DOHH2 (cell line): Measurements from ENCODE around the gene VPS51.

Experiments
- EZH2phosphoT487 ChIP-seq: fragments of 200-600 bp; sonication (generic); IDR thresholded peaks from 2 replicates; pipeline ENCODE4 v1.6.1; 2017; ENCODE audit warnings: borderline replicate concordance, mild to moderate bottlenecking, antibody characterized with exemption, low read length, moderate library complexity, mixed read lengths
- TF ChIP-seq, protein P1 (sequence below): fragments of 200-600 bp; sonication (generic); IDR thresholded peaks from one replicate; pipeline ENCODE4 v1.5.1; 2014; ENCODE audit warnings: antibody characterized with exemption, mild to moderate bottlenecking, low read depth, low read length; ENCODE audit not compliant: poor library complexity, severe bottlenecking

- TF ChIP-seq, protein P1, sequence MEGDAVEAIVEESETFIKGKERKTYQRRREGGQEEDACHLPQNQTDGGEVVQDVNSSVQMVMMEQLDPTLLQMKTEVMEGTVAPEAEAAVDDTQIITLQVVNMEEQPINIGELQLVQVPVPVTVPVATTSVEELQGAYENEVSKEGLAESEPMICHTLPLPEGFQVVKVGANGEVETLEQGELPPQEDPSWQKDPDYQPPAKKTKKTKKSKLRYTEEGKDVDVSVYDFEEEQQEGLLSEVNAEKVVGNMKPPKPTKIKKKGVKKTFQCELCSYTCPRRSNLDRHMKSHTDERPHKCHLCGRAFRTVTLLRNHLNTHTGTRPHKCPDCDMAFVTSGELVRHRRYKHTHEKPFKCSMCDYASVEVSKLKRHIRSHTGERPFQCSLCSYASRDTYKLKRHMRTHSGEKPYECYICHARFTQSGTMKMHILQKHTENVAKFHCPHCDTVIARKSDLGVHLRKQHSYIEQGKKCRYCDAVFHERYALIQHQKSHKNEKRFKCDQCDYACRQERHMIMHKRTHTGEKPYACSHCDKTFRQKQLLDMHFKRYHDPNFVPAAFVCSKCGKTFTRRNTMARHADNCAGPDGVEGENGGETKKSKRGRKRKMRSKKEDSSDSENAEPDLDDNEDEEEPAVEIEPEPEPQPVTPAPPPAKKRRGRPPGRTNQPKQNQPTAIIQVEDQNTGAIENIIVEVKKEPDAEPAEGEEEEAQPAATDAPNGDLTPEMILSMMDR = no peak
- no peak for TF ChIP-seq EZH2phosphoT487
These were observed 11.9 kb downstream of the VPS51 start for GRCh38 chr11:65107751-65108468.
